Measurements from ENCODE around the gene CLIC3.

The CLIC3 gene

GRCh38 chr9:136973618-136974617 lies 22.4 kb downstream of the CLIC3 start:
- no peak overlapping the region for H3K4me3 ChIP-seq (ENCODE audit: low read length)
- DNase-seq (ENCODE audit: low read depth, low spot score): no peak

- no peak for DNase-seq (ENCODE audit: low read depth, low spot score)
- no peak overlapping the region for H3K4me3 ChIP-seq (ENCODE audit: low read length)
Measured at GRCh38 chr9:136972743-136973142, 23.6 kb downstream of the CLIC3 start.

GRCh38 chr9:136972335-136972734 lies 24.0 kb downstream of the CLIC3 start:
- no peak for DNase-seq (ENCODE audit: low read depth, low spot score)
- H3K4me3 ChIP-seq (ENCODE audit: low read length): no peak overlapping the region

- no peak overlapping the region for H3K4me3 ChIP-seq (ENCODE audit: low read length)
- DNase-seq (ENCODE audit: low read depth, low spot score): no peak
Measured at GRCh38 chr9:136971746-136972145, 24.6 kb downstream of the CLIC3 start.

- no peak overlapping the region for H3K4me3 ChIP-seq (ENCODE audit: low read length)
- DNase-seq (ENCODE audit: low read depth, low spot score): no peak
Measured at GRCh38 chr9:136970361-136970760, 26.0 kb downstream of the CLIC3 start.

GRCh38 chr9:136969774-136970173 lies 26.6 kb downstream of the CLIC3 start:
- DNase-seq (ENCODE audit: low read depth, low spot score): no peak
- H3K4me3 ChIP-seq (ENCODE audit: low read length): no peak overlapping the region

- no peak for DNase-seq (ENCODE audit: low read depth, low spot score)
- no peak overlapping the region for H3K4me3 ChIP-seq (ENCODE audit: low read length)
Measured at GRCh38 chr9:136969150-136969549, 27.2 kb downstream of the CLIC3 start.

- H3K4me3 ChIP-seq (ENCODE audit: low read length): no peak overlapping the region
- no peak for DNase-seq (ENCODE audit: low read depth, low spot score)
Measured at GRCh38 chr9:136968333-136969127, 27.8 kb downstream of the CLIC3 start.

- H3K4me3 ChIP-seq (ENCODE audit: low read length): peak overlapping the region; percentile 46
- peak; percentile 59 for DNase-seq (ENCODE audit: low read depth, low spot score)
Measured at GRCh38 chr9:136965771-136966484, 30.4 kb downstream of the CLIC3 start.

- no peak for DNase-seq (ENCODE audit: low read depth, low spot score)
- H3K4me3 ChIP-seq (ENCODE audit: low read length): no peak overlapping the region
Measured at GRCh38 chr9:136964833-136965422, 31.4 kb downstream of the CLIC3 start.

GRCh38 chr9:136964171-136964689 lies 32.1 kb downstream of the CLIC3 start:
- H3K4me3 ChIP-seq (ENCODE audit: low read length): no peak overlapping the region
- DNase-seq (ENCODE audit: low read depth, low spot score): no peak

- H3K4me3 ChIP-seq (ENCODE audit: low read length): no peak overlapping the region
- no peak for DNase-seq (ENCODE audit: low read depth, low spot score)
Measured at GRCh38 chr9:136963751-136964150, 32.6 kb downstream of the CLIC3 start.

GRCh38 chr9:136963341-136963740 lies 33.0 kb downstream of the CLIC3 start:
- DNase-seq (ENCODE audit: low read depth, low spot score): no peak

GRCh38 chr9:136962701-136963248 lies 33.6 kb downstream of the CLIC3 start:
- DNase-seq (ENCODE audit: low read depth, low spot score): no peak
- no peak overlapping the region for H3K4me3 ChIP-seq (ENCODE audit: low read length)

More at GRCh38 chr9:136963341-136963740, 33.0 kb downstream of the CLIC3 start:
- no peak overlapping the region for H3K4me3 ChIP-seq (ENCODE audit: low read length)

- DNase-seq (ENCODE audit: low read depth, low spot score): no peak
- no peak overlapping the region for H3K4me3 ChIP-seq (ENCODE audit: low read length)
Measured at GRCh38 chr9:136962163-136962562, 34.2 kb downstream of the CLIC3 start.

GRCh38 chr9:136961279-136962065 lies 34.9 kb downstream of the CLIC3 start:
- DNase-seq (ENCODE audit: low read depth, low spot score): no peak
- H3K4me3 ChIP-seq (ENCODE audit: low read length): no peak overlapping the region

- H3K4me3 ChIP-seq (ENCODE audit: low read length): no peak overlapping the region
- DNase-seq (ENCODE audit: low read depth, low spot score): no peak
Measured at GRCh38 chr9:136960938-136961275, 35.5 kb downstream of the CLIC3 start.
